Keratinocyte (primary cell): ENCODE data around the gene ROBO3. TPM values are rescaled to one million over a fixed set of nuclear protein-coding genes. Genes with fewer than 3 reads are reported as not detected.
A peak's percentile ranks its signal among the peaks of the same experiment; 100 is the strongest.

Experiments
- DNase-seq: peaks from one replicate; pipeline ENCODE4 v3.0.0-alpha.2; 2011; ENCODE audit warnings: low read depth, missing footprints, low spot score
- FAIRE-seq: peaks from 2 replicates; lab custom pipeline; 2011; peaks lifted over from hg19 to GRCh38; lab: Jason Lieb, UNC
- H2AFZ ChIP-seq: 2 replicates; pipeline ENCODE4 v1.6.0; 2012; ENCODE audit warnings: low read length, control low read depth, inconsistent platforms; ENCODE audit not compliant: control insufficient read depth
- H3K27ac ChIP-seq: 2 replicates; pipeline ENCODE4 v1.5.1; 2011; ENCODE audit warnings: low read length; ENCODE audit not compliant: control insufficient read depth, insufficient read depth
- H3K27me3 ChIP-seq: 3 replicates; pipeline ENCODE4 v1.6.0; 2011; ENCODE audit warnings: low read length; ENCODE audit not compliant: control insufficient read depth, insufficient read depth; ENCODE audit errors: extremely low read depth
- H3K36me3 ChIP-seq, 2 experiments: 2 replicates in 1 of 2; 3 replicates in 1 of 2; pipeline ENCODE4 v1.5.1; 2011; ENCODE audit warnings: low read length in 2 of 2, mild to moderate bottlenecking in 1 of 2; ENCODE audit not compliant: control insufficient read depth in 2 of 2, insufficient read depth in 2 of 2; ENCODE audit errors: extremely low read depth in 1 of 2
- H3K4me1 ChIP-seq: 3 replicates; pipeline ENCODE4 v1.5.1; 2011; ENCODE audit warnings: low read length; ENCODE audit not compliant: control insufficient read depth, insufficient read depth; ENCODE audit errors: extremely low read depth
- H3K4me2 ChIP-seq: 3 replicates; pipeline ENCODE4 v1.6.0; 2011; ENCODE audit warnings: low read depth, low read length; ENCODE audit not compliant: control insufficient read depth, insufficient read depth; ENCODE audit errors: extremely low read depth
- H3K4me3 ChIP-seq, 3 experiments: fragments of 200-600 bp in 1 of 3; sonication (generic) in 1 of 3; 2 replicates in 2 of 3; 3 replicates in 1 of 3; pipeline ENCODE4 v1.5.1; 2011 to 2016; ENCODE audit warnings: low read length in 3 of 3, mild to moderate bottlenecking in 3 of 3, control low read depth in 2 of 3, inconsistent platforms in 1 of 3, low read depth in 1 of 3, mixed read lengths in 1 of 3, mixed run types in 1 of 3, moderate library complexity in 1 of 3; ENCODE audit not compliant: control insufficient read depth in 2 of 3, insufficient read depth in 2 of 3; ENCODE audit errors: extremely low read depth in 1 of 3
- H3K79me2 ChIP-seq: 2 replicates; pipeline ENCODE4 v1.6.0; 2012; ENCODE audit warnings: low read length; ENCODE audit not compliant: control insufficient read depth, insufficient read depth
- H3K9ac ChIP-seq: 3 replicates; pipeline ENCODE4 v1.6.0; 2011; ENCODE audit warnings: low read length; ENCODE audit not compliant: control insufficient read depth, insufficient read depth; ENCODE audit errors: extremely low read depth
- H3K9me1 ChIP-seq: 3 replicates; pipeline ENCODE4 v1.6.0; 2011; ENCODE audit warnings: low read length; ENCODE audit not compliant: control insufficient read depth, insufficient read depth; ENCODE audit errors: extremely low read depth
- H3K9me3 ChIP-seq: 2 replicates; pipeline ENCODE4 v1.5.1; 2012; ENCODE audit warnings: low read depth, low read length; ENCODE audit not compliant: control insufficient read depth
- H4K20me1 ChIP-seq: 3 replicates; pipeline ENCODE4 v1.6.0; 2011; ENCODE audit warnings: low read length; ENCODE audit not compliant: control insufficient read depth, insufficient read depth; ENCODE audit errors: extremely low read depth
- EZH2 ChIP-seq: IDR thresholded peaks from one replicate; pipeline ENCODE4 v1.6.1; 2012; ENCODE audit warnings: inconsistent platforms, mild to moderate bottlenecking, low read length, moderate library complexity
- dilution Hi-C: fragments of 300-500 bp; cut with MboI; formaldehyde crosslinking; loops from one replicate; pipeline ENCODE4 v1.7.0; 2020; ENCODE audit warnings: low sequenced_read_pairs; ENCODE audit not compliant: extremely low pct_ligation_motif_present
- polyA plus RNA-seq, 5 experiments: library from polyadenylated mRNA; depleted of rRNA in 3 of 5; stranded (reverse) in 3 of 5; stranded (forward) in 1 of 5; unstranded in 1 of 5; fragments of >200 nt; gene quantifications; 1 replicate in 1 of 5; 2 replicates in 3 of 5; 3 replicates in 1 of 5; pipeline versions ENCODE4 v1.2.1 to v1.2.3, GENCODE V29; 2011 to 2012; ENCODE audit warnings: missing spikeins in 2 of 5, low read depth in 1 of 5, low replicate concordance in 1 of 5
- TF ChIP-seq, protein P1 (sequence below), 3 experiments: IDR thresholded peaks in 1 of 3; conservative IDR thresholded peaks in 1 of 3; optimal IDR thresholded peaks in 1 of 3; 2 replicates in 2 of 3; 3 replicates in 1 of 3; pipeline versions ENCODE3 to v1.5.1; 2011; ENCODE audit warnings: low read length in 3 of 3, mild to moderate bottlenecking in 3 of 3, moderate library complexity in 2 of 3, control low read depth in 1 of 3, inconsistent platforms in 1 of 3; ENCODE audit not compliant: insufficient read depth in 2 of 3; ENCODE audit errors: extremely low read depth in 1 of 3

Gene ROBO3
- polyA plus RNA-seq, 1 donor (not counting 4 experiments of a cell fraction or from before 2014, with no cell fraction given) = 13.6 TPM

DNA sequence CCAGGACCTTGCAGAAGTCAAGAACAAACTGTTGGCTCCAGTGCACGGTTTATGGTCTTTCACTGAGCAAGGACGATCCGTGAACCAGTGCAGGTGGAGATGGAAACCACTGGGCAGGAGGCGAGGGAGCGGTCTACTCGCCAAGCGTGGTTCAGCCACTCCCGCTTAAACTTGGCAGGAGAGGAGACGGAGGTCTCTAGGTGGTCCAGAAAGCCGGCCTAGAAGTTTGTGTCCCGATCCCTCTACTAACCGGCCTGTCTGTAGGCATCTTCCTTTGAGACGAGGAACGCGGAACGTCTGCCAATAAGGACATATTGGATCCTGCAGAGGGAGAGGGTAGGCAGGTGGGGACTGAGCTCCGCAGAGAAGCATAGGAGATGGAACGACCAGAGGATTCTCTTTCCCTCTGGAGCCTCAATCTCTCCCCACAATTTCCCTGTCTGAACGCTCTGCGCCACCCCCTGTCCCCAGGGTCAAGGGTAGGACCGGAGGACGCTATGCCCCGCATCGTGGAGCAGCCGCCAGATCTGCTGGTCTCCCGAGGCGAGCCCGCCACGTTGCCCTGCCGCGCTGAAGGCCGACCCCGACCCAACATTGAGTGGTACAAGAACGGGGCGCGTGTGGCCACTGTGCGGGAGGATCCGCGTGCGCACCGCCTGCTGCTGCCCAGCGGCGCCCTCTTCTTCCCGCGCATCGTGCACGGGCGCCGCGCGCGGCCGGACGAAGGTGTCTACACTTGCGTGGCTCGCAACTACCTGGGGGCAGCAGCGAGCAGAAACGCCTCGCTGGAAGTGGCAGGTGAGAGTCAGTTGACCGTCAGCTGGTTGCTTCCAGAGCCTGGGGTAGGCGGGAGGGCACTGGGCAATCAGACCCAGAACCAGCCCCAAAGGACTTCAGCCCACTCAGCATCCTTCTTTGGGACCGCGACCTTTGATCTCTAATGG lies 3.4 kb downstream of the ROBO3 start:
- DNase-seq (no peak), FAIRE-seq (no peak)
- H4K20me1 ChIP-seq = no peaks in the 10 kb centered on the region
- no peak overlapping the region for H3K4me3 ChIP-seq
- no peak overlapping the region for H2AFZ ChIP-seq
- H3K4me1 ChIP-seq = peaks cover 3% of the 10 kb centered on the region
- no peaks in the 10 kb centered on the region for H3K79me2 ChIP-seq
- no peaks in the 10 kb centered on the region for H3K9me3 ChIP-seq
- H3K27ac ChIP-seq = no peak overlapping the region
- peaks cover 96% of the 10 kb centered on the region for H3K27me3 ChIP-seq
- no peak overlapping the region for H3K4me2 ChIP-seq
- no peaks in the 10 kb centered on the region for H3K36me3 ChIP-seq
- no peak overlapping the region for H3K9ac ChIP-seq
- no peaks in the 10 kb centered on the region for H3K9me1 ChIP-seq
- TF ChIP-seq, protein P1, sequence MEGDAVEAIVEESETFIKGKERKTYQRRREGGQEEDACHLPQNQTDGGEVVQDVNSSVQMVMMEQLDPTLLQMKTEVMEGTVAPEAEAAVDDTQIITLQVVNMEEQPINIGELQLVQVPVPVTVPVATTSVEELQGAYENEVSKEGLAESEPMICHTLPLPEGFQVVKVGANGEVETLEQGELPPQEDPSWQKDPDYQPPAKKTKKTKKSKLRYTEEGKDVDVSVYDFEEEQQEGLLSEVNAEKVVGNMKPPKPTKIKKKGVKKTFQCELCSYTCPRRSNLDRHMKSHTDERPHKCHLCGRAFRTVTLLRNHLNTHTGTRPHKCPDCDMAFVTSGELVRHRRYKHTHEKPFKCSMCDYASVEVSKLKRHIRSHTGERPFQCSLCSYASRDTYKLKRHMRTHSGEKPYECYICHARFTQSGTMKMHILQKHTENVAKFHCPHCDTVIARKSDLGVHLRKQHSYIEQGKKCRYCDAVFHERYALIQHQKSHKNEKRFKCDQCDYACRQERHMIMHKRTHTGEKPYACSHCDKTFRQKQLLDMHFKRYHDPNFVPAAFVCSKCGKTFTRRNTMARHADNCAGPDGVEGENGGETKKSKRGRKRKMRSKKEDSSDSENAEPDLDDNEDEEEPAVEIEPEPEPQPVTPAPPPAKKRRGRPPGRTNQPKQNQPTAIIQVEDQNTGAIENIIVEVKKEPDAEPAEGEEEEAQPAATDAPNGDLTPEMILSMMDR (optimal IDR thresholded peaks at IDR 0.05 in 1 of 3, IDR thresholded peaks at IDR 0.05 in 1 of 3, conservative IDR thresholded peaks at IDR 0.05 in 1 of 3; ENCODE audit: extremely low read depth in 1 of 3, insufficient read depth in 2 of 3, low read length in 3 of 3) = peak in 1 of 3 experiments; percentile 37
- peak; percentile 91 for TF ChIP-seq EZH2
- dilution Hi-C loops = no loop called here

DNA sequence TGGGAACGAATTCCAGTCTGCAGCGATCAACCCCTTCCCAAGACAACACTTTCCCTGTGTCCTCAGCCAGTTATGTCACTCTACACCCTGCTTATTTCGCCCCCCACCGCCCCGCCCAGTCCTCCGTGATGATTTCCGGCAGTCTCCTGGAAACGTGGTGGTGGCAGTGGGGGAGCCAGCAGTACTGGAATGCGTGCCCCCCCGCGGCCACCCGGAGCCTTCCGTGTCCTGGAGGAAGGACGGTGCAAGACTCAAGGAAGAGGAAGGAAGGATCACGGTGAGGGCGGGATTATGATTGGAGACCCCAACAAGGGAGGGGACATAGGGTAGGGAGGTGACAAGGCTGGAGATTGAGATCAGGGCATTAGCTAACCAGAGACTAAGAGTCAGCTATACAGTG lies 4.1 kb downstream of the ROBO3 start:
- no peak overlapping the region for H2AFZ ChIP-seq
- no peak overlapping the region for H3K9ac ChIP-seq
- peaks cover 89% of the 10 kb centered on the region for H3K27me3 ChIP-seq
- no peak for DNase-seq
- FAIRE-seq = no peak
- H3K79me2 ChIP-seq = no peaks in the 10 kb centered on the region
- H3K9me3 ChIP-seq = no peaks in the 10 kb centered on the region
- no peak overlapping the region for H3K27ac ChIP-seq
- no peaks in the 10 kb centered on the region for H4K20me1 ChIP-seq
- no peaks in the 10 kb centered on the region for H3K9me1 ChIP-seq
- no peak overlapping the region for H3K4me2 ChIP-seq
- dilution Hi-C loops = no loop called here
- H3K4me1 ChIP-seq = peaks cover 3% of the 10 kb centered on the region
- H3K36me3 ChIP-seq = no peaks in the 10 kb centered on the region
- no peak overlapping the region for H3K4me3 ChIP-seq
- TF ChIP-seq EZH2 = no peak
- TF ChIP-seq, protein P1 (optimal IDR thresholded peaks at IDR 0.05 in 1 of 3, IDR thresholded peaks at IDR 0.05 in 1 of 3, conservative IDR thresholded peaks at IDR 0.05 in 1 of 3; ENCODE audit: extremely low read depth in 1 of 3, insufficient read depth in 2 of 3, low read length in 3 of 3) = no peak
